Thoracic aorta (tissue), 2 donors: Measurements from ENCODE around the gene ZMYND11. TPM values are rescaled to one million over a fixed set of nuclear protein-coding genes. Genes with fewer than 3 reads are reported as not detected.

ENCODE experiments used
- ATAC-seq: fragments of 150-250 bp; one replicate; pipeline ENCODE4 v1.8.0; 2017; ENCODE audit warnings: low read depth; ENCODE audit not compliant: insufficient number of reproducible peaks, low FRiP score
- DNase-seq: peaks from one replicate; pipeline ENCODE4 v3.0.0-alpha.2; 2020; ENCODE audit warnings: low spot score
- H3K27ac ChIP-seq, 2 donors: fragments of 200-600 bp; sonication (generic); 1 replicate in 1 of 2; 2 replicates in 1 of 2; pipeline ENCODE4 v1.5.1; 2016; ENCODE audit warnings: mild to moderate bottlenecking in 2 of 2, moderate library complexity in 2 of 2
- H3K27me3 ChIP-seq: fragments of 200-600 bp; sonication (generic); replicated peaks from 2 replicates; pipeline ENCODE4 v1.6.0; 2016; ENCODE audit warnings: mild to moderate bottlenecking; ENCODE audit not compliant: insufficient read depth
- H3K36me3 ChIP-seq: fragments of 200-600 bp; sonication (generic); one replicate; pipeline ENCODE4 v1.5.1; 2016
- H3K4me1 ChIP-seq, 2 donors: fragments of 200-600 bp; sonication (generic); 1 replicate in 1 of 2; 2 replicates in 1 of 2; pipeline versions ENCODE4 v1.5.1 to v1.6.0; 2016; ENCODE audit warnings: low read depth in 2 of 2, mild to moderate bottlenecking in 1 of 2; ENCODE audit not compliant: control insufficient read depth in 1 of 2
- H3K4me3 ChIP-seq: fragments of 200-600 bp; sonication (generic); 2 replicates; pipeline ENCODE4 v1.5.1; 2016; ENCODE audit warnings: mild to moderate bottlenecking
- H3K9me3 ChIP-seq: fragments of 200-600 bp; sonication (generic); 2 replicates; pipeline ENCODE4 v1.5.1; 2016
- total RNA-seq, 2 donors: library from RNA; depleted of rRNA; stranded (reverse); fragments of >200 nt; gene quantifications; one replicate each; pipeline versions ENCODE4 v1.1.0 to v1.2.3, GENCODE V29; 2016
- TF ChIP-seq, protein P1 (sequence below): fragments of 200-600 bp; sonication (generic); IDR thresholded peaks from one replicate; pipeline ENCODE4 v1.5.1; 2019; ENCODE audit warnings: antibody characterized with exemption

ZMYND11 gene
- total RNA-seq, 2 donors from 2014 or later = 56.9 to 103 TPM

DNA sequence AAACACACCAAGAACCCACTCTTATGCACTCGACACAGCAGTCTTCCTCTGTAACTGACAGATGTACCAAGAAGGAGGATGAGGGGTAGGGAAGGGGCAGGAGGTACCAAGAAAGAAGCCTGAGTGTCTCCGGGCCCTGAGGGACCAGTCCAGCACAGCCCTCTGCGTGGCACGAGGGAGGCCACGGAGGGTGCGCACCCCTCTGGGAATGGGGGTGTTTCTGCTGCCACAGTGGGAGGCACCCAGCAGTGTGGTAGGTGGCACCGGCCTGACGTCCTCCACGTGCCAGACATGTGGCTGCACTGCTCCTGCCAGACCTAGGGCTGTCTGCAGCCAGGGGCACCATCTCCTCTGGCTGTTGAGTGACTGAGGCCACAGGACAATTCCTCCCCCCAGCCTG lies 154.3 kb downstream of the ZMYND11 start:
- DNase-seq (no peak), ATAC-seq (no peak)
- no peaks in the 10 kb centered on the region for H3K9me3 ChIP-seq
- peaks cover 6% of the 10 kb centered on the region for H3K36me3 ChIP-seq
- H3K4me3 ChIP-seq = no peak overlapping the region
- TF ChIP-seq, protein P1, sequence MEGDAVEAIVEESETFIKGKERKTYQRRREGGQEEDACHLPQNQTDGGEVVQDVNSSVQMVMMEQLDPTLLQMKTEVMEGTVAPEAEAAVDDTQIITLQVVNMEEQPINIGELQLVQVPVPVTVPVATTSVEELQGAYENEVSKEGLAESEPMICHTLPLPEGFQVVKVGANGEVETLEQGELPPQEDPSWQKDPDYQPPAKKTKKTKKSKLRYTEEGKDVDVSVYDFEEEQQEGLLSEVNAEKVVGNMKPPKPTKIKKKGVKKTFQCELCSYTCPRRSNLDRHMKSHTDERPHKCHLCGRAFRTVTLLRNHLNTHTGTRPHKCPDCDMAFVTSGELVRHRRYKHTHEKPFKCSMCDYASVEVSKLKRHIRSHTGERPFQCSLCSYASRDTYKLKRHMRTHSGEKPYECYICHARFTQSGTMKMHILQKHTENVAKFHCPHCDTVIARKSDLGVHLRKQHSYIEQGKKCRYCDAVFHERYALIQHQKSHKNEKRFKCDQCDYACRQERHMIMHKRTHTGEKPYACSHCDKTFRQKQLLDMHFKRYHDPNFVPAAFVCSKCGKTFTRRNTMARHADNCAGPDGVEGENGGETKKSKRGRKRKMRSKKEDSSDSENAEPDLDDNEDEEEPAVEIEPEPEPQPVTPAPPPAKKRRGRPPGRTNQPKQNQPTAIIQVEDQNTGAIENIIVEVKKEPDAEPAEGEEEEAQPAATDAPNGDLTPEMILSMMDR = no peak
- no peak overlapping the region for H3K27ac ChIP-seq
- H3K27me3 ChIP-seq = no peaks in the 10 kb centered on the region
- H3K4me1 ChIP-seq = peaks cover 0 to 19% of the 10 kb centered on the region in 2 donors

DNA sequence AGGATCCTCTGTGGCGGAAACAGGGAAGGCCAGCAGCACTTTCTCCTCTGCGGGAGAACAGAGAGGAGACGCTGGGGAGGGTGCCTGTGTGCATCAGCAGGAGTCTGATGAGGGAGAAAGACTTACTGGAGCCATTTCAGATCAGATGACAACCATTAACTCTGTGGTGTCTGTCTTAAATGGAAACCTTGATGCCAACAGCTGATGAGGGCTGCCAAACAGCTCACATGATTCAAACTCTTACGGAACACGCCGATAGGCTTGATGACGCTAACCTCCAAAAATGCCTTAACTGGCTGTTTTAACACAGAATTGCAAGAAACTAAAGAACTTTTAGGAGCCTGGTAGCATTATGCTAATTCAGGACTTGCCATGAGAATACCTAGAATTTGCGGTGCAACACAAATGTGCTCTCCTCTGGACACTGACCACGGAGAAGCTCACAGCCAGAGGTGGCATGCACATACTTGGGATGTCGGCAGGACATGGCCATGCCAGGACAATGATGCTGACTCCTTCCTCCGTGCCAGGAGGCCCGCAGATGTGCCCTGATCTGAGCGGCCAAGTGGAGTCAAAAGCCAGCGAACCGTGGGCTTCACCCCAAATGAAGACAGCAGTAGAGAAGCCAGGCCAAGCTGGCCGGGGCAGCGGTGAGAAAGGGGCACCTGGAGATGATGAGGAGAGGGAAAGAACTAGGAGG lies 154.9 kb downstream of the ZMYND11 start:
- TF ChIP-seq, protein P1 = no peak
- Histone ChIP-seq H3K4me1 (peaks cover 0 to 19% of the 10 kb centered on the region in 2 donors), H3K9me3 (no peaks in the 10 kb centered on the region), H3K27ac (peak overlapping the region in 1 of 2 donors; percentile 1), H3K4me3 (no peak overlapping the region), H3K36me3 (peaks cover 4% of the 10 kb centered on the region), H3K27me3 (no peaks in the 10 kb centered on the region)
- DNase-seq = no peak
- ATAC-seq = no peak

DNA sequence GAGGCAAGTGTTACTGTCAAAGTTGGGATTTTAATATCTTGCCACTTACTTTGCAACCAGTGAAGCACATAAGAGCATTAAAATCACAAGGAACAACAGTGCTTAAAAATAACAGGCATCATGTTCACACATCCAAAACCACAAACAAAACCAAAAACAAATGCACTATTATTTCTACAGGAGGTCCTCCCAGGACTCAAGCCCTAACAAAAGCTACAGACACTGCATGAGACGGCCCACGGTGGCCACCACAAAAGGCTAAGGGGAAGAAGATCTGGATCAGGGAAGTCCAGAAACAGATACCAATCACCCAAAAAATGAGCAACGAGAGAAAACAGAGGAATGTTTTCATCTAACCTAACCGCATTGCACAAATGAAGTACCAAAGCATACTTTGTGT lies 158.4 kb downstream of the ZMYND11 start:
- no peak overlapping the region for H3K4me3 ChIP-seq
- no peak for DNase-seq
- no peaks in the 10 kb centered on the region for H3K27me3 ChIP-seq
- no peak overlapping the region for H3K27ac ChIP-seq
- H3K4me1 ChIP-seq = peaks cover 7 to 19% of the 10 kb centered on the region in 2 donors
- no peaks in the 10 kb centered on the region for H3K9me3 ChIP-seq
- no peak for ATAC-seq
- TF ChIP-seq, protein P1 = no peak
- H3K36me3 ChIP-seq = no peaks in the 10 kb centered on the region

DNA sequence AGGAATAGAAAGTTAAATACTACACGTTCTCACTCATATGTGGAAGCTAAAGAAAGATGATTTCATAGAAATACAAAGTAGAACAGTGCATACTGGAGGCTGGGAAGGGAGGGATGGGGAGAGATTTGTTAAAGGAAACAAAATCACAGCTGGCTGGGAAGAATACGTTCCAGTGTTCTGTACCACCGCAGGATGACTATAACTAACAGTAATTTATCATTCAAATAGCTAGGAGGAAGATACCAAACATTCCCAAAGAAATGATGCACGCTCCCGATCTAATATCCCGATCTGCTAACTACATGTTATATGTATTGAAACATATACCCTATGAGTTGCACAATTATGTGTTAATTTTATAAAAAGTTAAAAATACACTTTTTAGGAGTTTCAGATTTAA lies 162.3 kb downstream of the ZMYND11 start:
- Histone ChIP-seq H3K27me3 (no peaks in the 10 kb centered on the region), H3K27ac (peak overlapping the region; percentile 38 to 59), H3K4me3 (peak overlapping the region; percentile 4), H3K9me3 (no peaks in the 10 kb centered on the region), H3K4me1 (peaks cover 7 to 12% of the 10 kb centered on the region in 2 donors), H3K36me3 (peaks cover 7% of the 10 kb centered on the region)
- ATAC-seq (no peak), DNase-seq (no peak)
- TF ChIP-seq, protein P1 = no peak

DNA sequence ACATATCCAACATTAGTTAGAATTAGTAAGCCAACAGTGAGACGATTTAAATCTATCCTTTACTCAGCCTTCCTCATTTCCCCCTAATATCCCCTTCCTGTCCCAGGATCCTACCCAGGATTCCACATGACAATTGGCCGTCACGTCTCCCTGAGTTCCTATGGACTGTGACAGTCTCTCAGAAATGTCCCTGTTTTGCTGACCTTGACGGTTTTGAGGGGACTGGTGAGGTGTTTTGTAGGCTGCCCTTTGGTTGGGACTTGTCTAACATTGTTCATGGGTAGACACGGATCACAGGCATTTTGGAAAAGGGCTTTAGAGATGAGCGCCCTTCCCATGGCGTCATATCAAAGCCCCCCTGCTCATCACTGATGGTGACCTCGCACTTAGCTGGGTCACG lies 162.8 kb downstream of the ZMYND11 start:
- no peaks in the 10 kb centered on the region for H3K27me3 ChIP-seq
- TF ChIP-seq, protein P1 = no peak
- H3K27ac ChIP-seq = peak overlapping the region in 1 of 2 donors; percentile 8
- no peak for ATAC-seq
- DNase-seq = no peak
- H3K36me3 ChIP-seq = peaks cover 7% of the 10 kb centered on the region
- H3K9me3 ChIP-seq = no peaks in the 10 kb centered on the region
- peaks cover 7 to 12% of the 10 kb centered on the region in 2 donors for H3K4me1 ChIP-seq
- H3K4me3 ChIP-seq = no peak overlapping the region
